Activated CD8-positive, alpha-beta memory T cell treated with anti-CD3 and anti-CD28 coated beads for 24 hours (primary cell): ENCODE measurements around the gene JUND.
A peak's percentile ranks its signal among the peaks of the same experiment; 100 is the strongest.
"Not testable (repeated sequence)": the region's sequence is repeated elsewhere in the genome, so short reads cannot be mapped to it uniquely, and the experiment has no call there.

Source experiments
- DNase-seq: peaks from one replicate; pipeline ENCODE4 v3.0.0-alpha.2; 2020

JUND gene

GRCh38 chr19:18281082-18282020 is at the start of gene JUND:
Gene JUND, minus strand, starts transcription at chr19:18281622. Its CDS starts 138 bp downstream, at chr19:18281484.
- peak; percentile 97 for DNase-seq

- DNase-seq = no peak
Measured at GRCh38 chr19:18330868-18331267, 49.4 kb upstream of the JUND start.

GRCh38 chr19:18329035-18329376 is 47.6 kb upstream of the JUND start:
- no peak for DNase-seq

GRCh38 chr19:18328340-18329034 is 47.1 kb upstream of the JUND start:
- DNase-seq = peak; percentile 88

- DNase-seq = no peak
Measured at GRCh38 chr19:18326772-18327171, 45.4 kb upstream of the JUND start.

- not testable (repeated sequence) for DNase-seq
Measured at GRCh38 chr19:18324373-18324731, 42.9 kb upstream of the JUND start.

GRCh38 chr19:18322759-18323460 is 41.5 kb upstream of the JUND start, which contains the start of gene LSM4:
Gene LSM4, minus strand, starts transcription at chr19:18323076. Its CDS starts 56 bp downstream, at chr19:18323020.
- DNase-seq = peak; percentile 99

GRCh38 chr19:18322318-18322758 is 40.9 kb upstream of the JUND start:
- peak; percentile 82 for DNase-seq

GRCh38 chr19:18321734-18322102 is 40.3 kb upstream of the JUND start:
- no peak for DNase-seq

GRCh38 chr19:18320865-18321733 is 39.7 kb upstream of the JUND start:
- no peak for DNase-seq

- DNase-seq = no peak
Measured at GRCh38 chr19:18319591-18320135, 38.2 kb upstream of the JUND start.

- peak; percentile 81 for DNase-seq
Measured at GRCh38 chr19:18317961-18318800, 36.8 kb upstream of the JUND start.

- no peak for DNase-seq
Measured at GRCh38 chr19:18313398-18313797, 32.0 kb upstream of the JUND start.

- no peak for DNase-seq
Measured at GRCh38 chr19:18312092-18312534, 30.7 kb upstream of the JUND start.

- DNase-seq = no peak
Measured at GRCh38 chr19:18311502-18312091, 30.2 kb upstream of the JUND start.

GRCh38 chr19:18310966-18311365 is 29.5 kb upstream of the JUND start:
- no peak for DNase-seq

GRCh38 chr19:18310118-18310909 is 28.9 kb upstream of the JUND start:
- no peak for DNase-seq

GRCh38 chr19:18309525-18310064 is 28.2 kb upstream of the JUND start:
- no peak for DNase-seq

GRCh38 chr19:18308948-18309325 is 27.5 kb upstream of the JUND start:
- no peak for DNase-seq
